DMS53 treated with DMSO at 0.1 percent for 48 hours (cell line): ENCODE data around the gene ADAMTS19.

Experiments used
- DNase-seq: peaks from one replicate; lab custom pipeline; 2025; ENCODE audit not compliant: unreplicated experiment; lab: John Stamatoyannopoulos, UW

ADAMTS19 gene

DNA sequence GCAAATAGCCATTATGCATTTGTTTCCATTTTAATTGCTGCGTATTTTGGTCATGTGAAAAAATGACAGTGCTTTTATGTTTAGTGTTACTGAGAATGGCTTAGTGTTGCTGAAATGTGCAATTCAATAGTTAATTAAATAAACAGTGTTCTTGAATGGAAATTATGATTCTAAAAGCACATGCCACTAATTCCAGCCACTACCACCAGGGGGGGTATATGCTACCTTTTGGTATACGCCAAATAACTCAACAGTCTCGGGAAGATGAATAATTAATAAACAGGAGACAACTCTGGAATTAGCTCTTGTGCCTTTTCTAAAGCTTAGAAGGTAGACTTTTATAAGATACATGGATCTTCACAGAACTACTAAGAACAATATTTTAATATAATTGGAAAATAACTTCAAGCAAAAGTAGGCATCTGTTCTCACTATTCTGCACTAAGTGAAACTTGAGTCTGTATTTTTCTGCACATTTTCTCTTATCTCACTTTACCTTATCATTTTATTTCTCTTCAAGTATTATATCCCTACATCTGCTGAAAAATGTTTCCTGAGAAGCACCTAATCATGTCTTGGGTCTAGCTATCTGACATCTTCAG, 204.3 kb downstream of the ADAMTS19 start:
- peak; percentile 9 for DNase-seq

DNA sequence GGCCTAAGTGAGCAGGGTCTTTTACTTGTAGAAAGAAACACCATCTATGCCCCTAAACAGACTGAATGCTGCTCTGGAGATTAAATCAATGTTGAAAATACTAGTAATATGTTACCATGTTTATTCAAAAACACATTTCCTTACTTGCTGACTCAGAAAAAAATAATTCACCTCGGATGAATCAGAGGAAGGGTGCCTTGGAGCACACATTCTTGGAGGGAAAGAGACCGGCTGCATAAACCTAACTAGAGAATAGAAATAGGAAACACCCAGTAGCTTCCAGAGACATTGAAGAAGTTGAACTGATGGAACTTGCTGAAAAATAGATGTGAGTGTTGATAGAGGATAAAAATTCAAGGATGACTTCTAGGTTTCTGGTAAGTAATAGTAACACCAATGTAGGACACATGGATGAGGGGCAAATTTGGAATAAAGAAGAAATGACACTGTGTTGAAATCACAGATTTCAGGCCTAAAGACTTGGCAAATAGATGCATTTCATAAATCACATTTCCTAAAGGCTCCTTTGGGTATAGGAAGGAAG, 210.9 kb downstream of the ADAMTS19 start:
- DNase-seq, result no peak

GRCh38 chr5:129672006-129672405, 211.9 kb downstream of the ADAMTS19 start:
- no peak for DNase-seq

DNA sequence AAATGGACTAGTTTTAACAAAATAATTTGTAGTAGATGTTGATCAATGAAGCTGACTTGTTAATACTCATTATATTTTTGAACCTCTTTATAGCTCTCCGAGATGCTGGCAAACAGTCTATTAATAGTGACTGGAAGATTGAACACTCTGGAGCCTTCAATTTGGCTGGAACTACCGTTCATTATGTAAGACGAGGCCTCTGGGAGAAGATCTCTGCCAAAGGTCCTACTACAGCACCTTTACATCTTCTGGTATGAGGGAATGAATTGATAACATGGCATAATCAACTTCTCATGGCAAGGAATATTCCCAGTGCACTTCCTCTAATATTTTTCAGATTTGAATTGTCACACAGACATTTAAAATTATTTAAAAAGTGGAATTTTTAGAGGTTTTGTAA, 219.6 kb downstream of the ADAMTS19 start:
- DNase-seq, result no peak

GRCh38 chr5:129687941-129688340, 227.8 kb downstream of the ADAMTS19 start:
- DNase-seq, result no peak

DNA sequence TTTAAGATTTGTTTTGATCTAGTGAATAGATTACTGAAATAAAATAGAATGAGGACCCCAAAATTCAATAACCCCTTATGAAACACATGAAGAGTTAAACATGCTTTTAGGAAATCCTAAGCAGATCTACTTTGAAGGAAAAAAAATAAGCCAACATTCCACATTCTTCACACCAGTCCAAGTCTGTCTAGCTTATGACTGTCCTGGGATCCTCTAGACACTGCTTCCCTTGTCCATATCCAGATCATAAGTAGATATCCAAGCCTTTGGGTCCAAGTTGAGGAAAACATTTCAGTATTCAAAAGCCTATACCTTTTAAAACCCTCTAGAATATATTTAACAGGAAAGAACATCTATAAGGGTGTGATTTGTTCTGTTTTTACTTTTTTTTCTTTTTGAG, 228.9 kb downstream of the ADAMTS19 start:
- DNase-seq, result no peak

GRCh38 chr5:129691220-129691619, 231.1 kb downstream of the ADAMTS19 start:
- DNase-seq, result no peak

DNA sequence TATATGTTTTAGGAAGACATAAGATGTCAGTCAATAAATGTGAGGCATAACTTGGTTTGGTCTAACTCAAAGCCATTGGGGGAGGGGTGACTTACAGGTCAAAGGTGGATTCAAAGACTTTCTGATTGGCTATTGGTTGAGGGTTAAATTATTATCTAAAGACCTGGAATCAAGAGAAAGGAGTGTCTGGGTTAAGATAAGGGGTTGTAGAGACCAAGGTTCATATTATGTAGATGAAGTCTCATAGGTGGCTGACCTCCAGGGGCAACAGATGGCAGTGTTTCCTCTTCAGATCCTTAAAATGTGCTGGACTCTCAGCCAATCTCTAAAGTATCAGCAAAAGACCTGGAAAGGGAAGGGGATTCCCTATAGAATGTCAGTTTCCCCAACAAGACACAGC, 236.5 kb downstream of the ADAMTS19 start:
- DNase-seq, result no peak

GRCh38 chr5:129698661-129699060, 238.6 kb downstream of the ADAMTS19 start:
- no peak for DNase-seq

DNA sequence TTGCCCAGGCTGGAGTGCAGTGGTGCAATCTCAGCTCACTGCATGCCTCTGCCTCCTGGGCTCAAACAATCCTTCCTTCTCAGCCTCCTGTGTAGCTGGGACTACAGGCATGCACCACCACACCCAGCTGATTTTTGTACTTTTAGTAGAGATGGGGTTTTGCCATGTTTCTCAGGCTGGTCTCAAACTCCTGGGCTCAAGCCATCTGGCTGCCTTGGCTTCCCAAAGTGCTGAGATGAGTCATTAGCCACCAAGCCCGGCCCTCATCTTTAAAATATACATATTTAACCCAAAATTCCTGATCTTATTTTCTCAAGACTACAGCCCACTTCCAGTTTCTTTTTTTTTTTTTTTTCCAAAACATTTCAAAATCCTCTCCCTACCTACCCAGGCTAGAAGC, 256.1 kb downstream of the ADAMTS19 start:
- DNase-seq, result no peak

DNA sequence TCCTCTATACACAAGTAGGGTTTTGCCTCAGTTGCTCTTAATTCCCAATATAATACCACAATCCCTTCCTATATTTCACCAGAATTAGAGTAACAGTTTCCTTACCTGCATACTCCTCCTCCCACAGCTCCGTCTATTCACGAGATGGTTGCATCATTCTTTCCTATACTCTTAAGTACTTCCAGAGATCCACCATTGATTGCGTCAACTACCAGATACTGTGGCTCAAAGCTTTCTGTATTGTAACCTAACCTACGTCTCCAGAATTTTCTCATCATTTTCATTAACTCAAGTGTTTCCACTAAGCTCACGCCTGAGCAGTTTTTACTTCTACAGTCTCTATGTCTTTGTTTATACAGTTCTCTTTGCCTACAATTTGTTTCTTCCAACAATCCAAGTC, 256.6 kb downstream of the ADAMTS19 start:
- no peak for DNase-seq

- DNase-seq, result no peak
Observed at GRCh38 chr5:129717751-129718310, 257.7 kb downstream of the ADAMTS19 start.

DNA sequence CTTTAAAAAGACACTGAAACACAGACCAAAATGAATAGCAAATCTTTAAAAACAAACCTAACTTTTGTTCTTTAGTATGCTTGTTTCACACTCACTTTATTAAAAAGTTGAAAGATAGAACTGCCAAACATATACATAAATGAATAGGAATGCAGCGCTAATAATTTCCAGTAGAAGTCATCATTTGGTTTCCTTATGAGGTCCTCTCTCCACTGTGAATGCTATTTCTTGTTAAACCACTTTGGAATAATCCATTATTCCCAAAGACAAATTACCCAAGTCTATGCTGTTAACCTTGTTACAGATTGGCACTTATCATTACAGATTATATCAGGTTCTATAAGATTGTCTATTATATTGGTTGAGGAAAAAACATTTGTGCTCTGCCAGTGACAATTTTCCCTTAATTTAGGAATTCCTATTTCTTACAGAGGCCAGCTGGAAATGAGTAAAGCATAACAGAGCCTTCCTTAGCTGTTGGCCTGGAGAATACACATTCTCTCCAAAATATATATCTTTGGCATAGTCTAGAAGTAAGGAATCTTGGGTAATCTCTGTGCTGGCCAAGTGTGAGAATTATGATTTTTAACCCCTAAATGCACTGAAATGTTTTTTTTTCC, 258.5 kb downstream of the ADAMTS19 start:
- DNase-seq, result no peak

DNA sequence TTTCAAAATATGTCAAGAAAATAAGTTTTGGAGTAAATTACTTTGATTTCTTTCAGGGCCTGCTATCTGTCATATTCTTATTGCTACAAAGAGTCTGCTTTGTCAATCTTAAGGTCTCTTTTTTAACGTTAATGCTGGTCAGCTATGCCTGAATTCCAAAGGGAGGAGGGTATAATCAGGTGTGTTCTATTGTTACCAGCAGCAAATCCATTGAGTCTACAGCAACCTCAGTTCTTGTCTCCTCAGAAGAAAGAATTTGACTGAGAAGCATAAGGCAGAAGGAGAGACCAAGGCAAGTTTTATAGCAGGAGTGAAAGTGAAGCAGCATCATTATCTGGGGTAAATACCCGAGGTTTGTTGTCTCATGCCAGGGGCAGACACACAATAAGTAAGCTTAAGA, 264.1 kb downstream of the ADAMTS19 start:
- DNase-seq, result no peak

DNA sequence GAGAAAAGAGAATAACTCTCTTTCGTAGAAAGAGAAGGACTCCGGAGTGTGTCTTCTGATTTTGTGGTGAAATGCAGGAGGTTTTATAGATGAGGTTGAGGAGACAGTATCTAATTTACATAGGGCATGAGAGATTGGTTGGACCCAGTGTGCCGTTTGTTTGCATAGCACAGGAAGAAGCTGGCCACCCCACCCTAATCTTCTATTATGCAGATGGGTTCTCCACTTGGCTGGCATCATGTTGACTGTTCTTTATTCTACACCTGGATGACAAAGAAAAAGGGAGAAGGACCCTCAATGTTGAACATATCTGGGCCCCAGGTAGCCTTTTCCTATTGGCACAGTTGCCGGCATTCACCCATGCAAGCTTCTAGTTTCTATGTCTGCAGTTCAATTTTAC, 264.5 kb downstream of the ADAMTS19 start:
- DNase-seq, result no peak

- DNase-seq, result no peak
Observed at GRCh38 chr5:129739773-129740172, 279.7 kb downstream of the ADAMTS19 start.

- DNase-seq, result no peak
Observed at GRCh38 chr5:129743541-129744187, 283.6 kb downstream of the ADAMTS19 start.

DNA sequence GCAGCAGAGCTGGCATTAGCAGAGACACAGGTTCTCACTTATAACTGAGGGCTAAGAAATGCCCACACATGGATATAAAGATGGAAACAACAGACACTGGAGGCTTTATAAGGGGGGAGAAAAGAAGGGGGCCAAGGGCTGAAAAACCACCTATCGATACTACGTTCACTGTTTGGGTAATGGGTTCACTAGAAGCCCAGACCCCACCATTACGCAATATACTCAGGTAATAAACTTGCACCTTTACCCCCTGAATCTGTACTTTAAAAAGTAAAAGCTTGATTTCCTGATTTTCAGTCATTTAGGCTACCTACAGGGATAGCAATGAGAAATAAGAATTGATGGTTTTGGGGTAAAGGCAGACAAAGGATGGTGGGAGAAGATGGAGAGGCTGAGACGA, 285.9 kb downstream of the ADAMTS19 start:
- no peak for DNase-seq

DNA sequence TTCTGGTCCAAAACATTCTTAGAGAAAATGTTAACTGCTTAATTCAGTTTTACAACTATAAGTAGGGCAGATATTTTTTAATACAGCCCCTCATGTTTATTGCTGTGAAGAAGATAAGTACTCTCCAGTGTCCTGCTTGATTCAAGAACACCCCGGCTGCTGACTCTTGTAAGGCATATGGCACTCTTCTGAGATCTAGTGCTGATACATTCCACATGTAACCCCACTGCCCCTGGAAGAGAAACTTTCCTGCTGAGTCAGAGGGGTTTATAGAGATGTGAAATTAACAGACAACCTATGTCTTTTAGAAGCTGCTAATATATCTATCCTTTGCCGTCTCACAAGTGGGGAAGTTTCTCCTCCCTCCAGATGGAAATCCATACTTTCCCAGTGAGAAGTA, 286.8 kb downstream of the ADAMTS19 start:
- no peak for DNase-seq

- DNase-seq, result no peak
Observed at GRCh38 chr5:129747572-129748407, 287.7 kb downstream of the ADAMTS19 start, which contains the start of gene MINAR2. Gene MINAR2, plus strand, starts transcription at chr5:129748094. Its CDS starts 97 bp downstream, at chr5:129748191.
